Caki2 (cell line): ENCODE measurements around the gene MISP. TPM values are rescaled to one million over a fixed set of nuclear protein-coding genes. Genes with fewer than 3 reads are reported as not detected.

Experiments used
- DNase-seq: peaks from one replicate; pipeline ENCODE4 v3.0.0-alpha.2; 2015; ENCODE audit warnings: low read depth
- in situ Hi-C: cut with HindIII; loops from 2 replicates; pipeline ENCODE4 v1.10.0; 2016; ENCODE audit warnings: low sequenced_read_pairs, low pct_unique_long_range_greater_than_20kb, mixed read lengths
- total RNA-seq: library from RNA; depleted of rRNA; stranded (reverse); fragments of >200 nt; shearing (Covaris generic); gene quantifications from 2 replicates; pipeline ENCODE4 v1.2.3, GENCODE V29; 2014; ENCODE audit warnings: low replicate concordance

MISP gene
- total RNA-seq, 1 experiment from 2014 or later: 3.9 TPM

- in situ Hi-C loops: no loop called here
- DNase-seq: no peak
Observed at GRCh38 chr19:801030-801860, 50.3 kb downstream of the MISP start.

- in situ Hi-C loops: no loop called here
- no peak for DNase-seq
Observed at GRCh38 chr19:801861-802497, 51.1 kb downstream of the MISP start.

- in situ Hi-C loops: no loop called here
- DNase-seq: no peak
Observed at GRCh38 chr19:802498-803098, 51.7 kb downstream of the MISP start.

GRCh38 chr19:803099-803561, 52.2 kb downstream of the MISP start:
- in situ Hi-C loops: no loop called here
- no peak for DNase-seq

GRCh38 chr19:803686-804418, 52.9 kb downstream of the MISP start:
- in situ Hi-C loops: no loop called here
- DNase-seq: no peak

- in situ Hi-C loops: no loop called here
- DNase-seq: no peak
Observed at GRCh38 chr19:804419-805165, 53.7 kb downstream of the MISP start.

- in situ Hi-C loops: no loop called here
- no peak for DNase-seq
Observed at GRCh38 chr19:805166-805551, 54.2 kb downstream of the MISP start.

- no peak for DNase-seq
- in situ Hi-C loops: no loop called here
Observed at GRCh38 chr19:805600-806550, 55.0 kb downstream of the MISP start.

GRCh38 chr19:806815-807421, 56.0 kb downstream of the MISP start:
- no peak for DNase-seq
- in situ Hi-C loops: no loop called here

GRCh38 chr19:807627-808422, 56.9 kb downstream of the MISP start:
- DNase-seq: no peak
- in situ Hi-C loops: no loop called here

- no peak for DNase-seq
- in situ Hi-C loops: no loop called here
Observed at GRCh38 chr19:808423-808775, 57.5 kb downstream of the MISP start.

GRCh38 chr19:810077-810855, 59.4 kb downstream of the MISP start:
- in situ Hi-C loops: no loop called here
- no peak for DNase-seq

- DNase-seq: no peak
- in situ Hi-C loops: no loop called here
Observed at GRCh38 chr19:810883-811489, 60.1 kb downstream of the MISP start.

GRCh38 chr19:811506-812048, 60.7 kb downstream of the MISP start:
- DNase-seq: no peak
- in situ Hi-C loops: no loop called here
